Breast epithelium (tissue), 4 donors: ENCODE results near the gene TTC28. TPM values are rescaled to one million over a fixed set of nuclear protein-coding genes. Genes with fewer than 3 reads are reported as not detected.

Source experiments
- DNase-seq, 2 donors: peaks; one replicate each; pipeline ENCODE4 v3.0.0-alpha.2; 2019; ENCODE audit warnings: low spot score in 2 of 2
- H3K27ac ChIP-seq, 2 donors: fragments of 200-600 bp; sonication (generic) in 1 of 2; one replicate each; pipeline ENCODE4 v1.5.1; 2016 to 2019; ENCODE audit warnings: mild to moderate bottlenecking in 1 of 2
- H3K27me3 ChIP-seq, 2 donors: fragments of 200-600 bp; sonication (generic) in 1 of 2; one replicate each; pipeline versions ENCODE4 v1.5.1 to v1.6.0; 2017 to 2019; ENCODE audit warnings: control low read depth in 1 of 2, mild to moderate bottlenecking in 1 of 2
- H3K36me3 ChIP-seq: fragments of 200-600 bp; one replicate; pipeline ENCODE4 v1.5.1; 2019
- H3K4me1 ChIP-seq, 2 donors: fragments of 200-600 bp; sonication (generic); one replicate each; pipeline ENCODE4 v1.5.1; 2016 to 2019; ENCODE audit warnings: control low read depth in 1 of 2
- H3K4me3 ChIP-seq, 3 donors: fragments of 200-600 bp; sonication (generic); 1 replicate in 2 of 3; 2 replicates in 1 of 3; pipeline ENCODE4 v1.5.1; 2016 to 2019; ENCODE audit warnings: mild to moderate bottlenecking in 3 of 3, moderate library complexity in 2 of 3
- H3K9me3 ChIP-seq, 2 donors: fragments of 200-600 bp; sonication (generic) in 1 of 2; one replicate each; pipeline ENCODE4 v1.5.1; 2016 to 2019; ENCODE audit warnings: control low read depth in 1 of 2
- POLR2A ChIP-seq: fragments of 450-650 bp; IDR thresholded peaks from one replicate; pipeline ENCODE4 v1.6.1; 2016; ENCODE audit warnings: antibody characterized with exemption, mild to moderate bottlenecking, moderate library complexity
- POLR2AphosphoS5 ChIP-seq, 3 donors: sonication (generic); formaldehyde crosslinking; IDR thresholded peaks; one replicate each; pipeline ENCODE4 v1.6.1; 2017; ENCODE audit warnings: antibody characterized with exemption in 3 of 3
- intact Hi-C: fragments of 100-400 bp; cut with DNase I; formaldehyde crosslinking; loops from one replicate; pipeline ENCODE4 v1.15.1; 2023; ENCODE audit warnings: low total_unique reads
- total RNA-seq, 3 donors: library from RNA; depleted of rRNA; stranded (reverse); fragments of >200 nt; gene quantifications; one replicate each; pipeline ENCODE4 v1.1.0, GENCODE V29; 2016
- TF ChIP-seq, protein P1 (sequence below), 3 donors: fragments of 450-650 bp; IDR thresholded peaks; one replicate each; pipeline ENCODE4 v1.5.1; 2016 to 2017; ENCODE audit warnings: antibody characterized with exemption in 3 of 3, mild to moderate bottlenecking in 3 of 3, moderate library complexity in 3 of 3

Gene TTC28
- total RNA-seq, 3 donors from 2014 or later: 33.5 to 43.3 (median 40.2) TPM

DNA sequence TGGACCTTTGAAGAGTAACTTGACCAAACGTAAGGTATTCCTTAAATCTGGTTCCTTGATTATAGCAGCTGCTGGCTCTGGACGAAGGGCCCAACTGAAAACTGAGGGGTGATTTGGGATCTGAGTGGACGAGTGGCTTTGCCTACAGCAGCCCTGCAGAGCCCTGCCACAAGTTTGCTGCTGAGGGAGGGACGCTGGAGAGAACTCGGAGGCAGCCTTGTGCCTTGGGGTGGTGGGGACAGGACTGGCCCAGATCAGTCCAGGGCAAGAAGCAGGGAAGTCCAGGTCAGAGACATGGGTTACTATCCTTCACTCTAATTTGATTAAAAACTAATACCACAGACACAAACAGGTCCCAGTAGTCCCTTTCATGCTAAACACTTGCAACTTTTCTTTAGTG lies 671.0 kb downstream of the TTC28 start:
- TF ChIP-seq POLR2AphosphoS5 (IDR thresholded peaks at IDR 0.05) (no peak), POLR2A (no peak)
- TF ChIP-seq, protein P1, sequence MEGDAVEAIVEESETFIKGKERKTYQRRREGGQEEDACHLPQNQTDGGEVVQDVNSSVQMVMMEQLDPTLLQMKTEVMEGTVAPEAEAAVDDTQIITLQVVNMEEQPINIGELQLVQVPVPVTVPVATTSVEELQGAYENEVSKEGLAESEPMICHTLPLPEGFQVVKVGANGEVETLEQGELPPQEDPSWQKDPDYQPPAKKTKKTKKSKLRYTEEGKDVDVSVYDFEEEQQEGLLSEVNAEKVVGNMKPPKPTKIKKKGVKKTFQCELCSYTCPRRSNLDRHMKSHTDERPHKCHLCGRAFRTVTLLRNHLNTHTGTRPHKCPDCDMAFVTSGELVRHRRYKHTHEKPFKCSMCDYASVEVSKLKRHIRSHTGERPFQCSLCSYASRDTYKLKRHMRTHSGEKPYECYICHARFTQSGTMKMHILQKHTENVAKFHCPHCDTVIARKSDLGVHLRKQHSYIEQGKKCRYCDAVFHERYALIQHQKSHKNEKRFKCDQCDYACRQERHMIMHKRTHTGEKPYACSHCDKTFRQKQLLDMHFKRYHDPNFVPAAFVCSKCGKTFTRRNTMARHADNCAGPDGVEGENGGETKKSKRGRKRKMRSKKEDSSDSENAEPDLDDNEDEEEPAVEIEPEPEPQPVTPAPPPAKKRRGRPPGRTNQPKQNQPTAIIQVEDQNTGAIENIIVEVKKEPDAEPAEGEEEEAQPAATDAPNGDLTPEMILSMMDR (IDR thresholded peaks at IDR 0.05): no peak
- H3K4me1 ChIP-seq: peaks cover 0 to 3% of the 10 kb centered on the region in 2 donors
- no peak overlapping the region for H3K4me3 ChIP-seq
- no peak overlapping the region for H3K27ac ChIP-seq
- H3K9me3 ChIP-seq: no peaks in the 10 kb centered on the region
- intact Hi-C loops: loop anchor here (10.0 kb wide), 1 partner anchor 124 kb away; no protein-coding TSS in a partner anchor
- H3K36me3 ChIP-seq: no peaks in the 10 kb centered on the region
- H3K27me3 ChIP-seq: no peaks in the 10 kb centered on the region
- DNase-seq: no peak

DNA sequence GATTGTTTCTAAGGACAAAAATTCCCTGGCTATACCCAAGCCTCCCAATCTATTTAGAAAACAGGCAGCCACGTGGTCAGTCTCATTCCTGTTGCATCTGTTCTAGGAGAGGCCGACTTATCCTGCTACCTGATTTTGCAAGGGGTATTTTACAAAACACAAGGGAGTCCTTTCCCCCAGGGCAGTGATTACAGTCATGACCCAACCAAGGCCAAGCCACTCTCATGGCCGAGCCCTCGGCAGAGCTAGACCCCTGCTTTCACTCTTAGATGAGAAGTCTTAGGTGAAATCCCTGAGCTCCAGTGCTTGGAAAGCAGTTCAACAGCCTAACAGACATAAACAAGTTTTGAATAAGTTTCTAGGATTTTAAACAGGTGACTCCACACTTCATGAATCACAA lies 671.6 kb downstream of the TTC28 start:
- Histone ChIP-seq H3K9me3 (no peaks in the 10 kb centered on the region), H3K36me3 (no peaks in the 10 kb centered on the region), H3K4me1 (peaks cover 0 to 3% of the 10 kb centered on the region in 2 donors), H3K4me3 (no peak overlapping the region), H3K27ac (no peak overlapping the region), H3K27me3 (no peaks in the 10 kb centered on the region)
- TF ChIP-seq, protein P1 (IDR thresholded peaks at IDR 0.05): no peak
- TF ChIP-seq POLR2A (no peak), POLR2AphosphoS5 (IDR thresholded peaks at IDR 0.05) (no peak)
- no peak for DNase-seq
- intact Hi-C loops: loop anchor here (10.0 kb wide), 1 partner anchor 123 kb away; no protein-coding TSS in a partner anchor

DNA sequence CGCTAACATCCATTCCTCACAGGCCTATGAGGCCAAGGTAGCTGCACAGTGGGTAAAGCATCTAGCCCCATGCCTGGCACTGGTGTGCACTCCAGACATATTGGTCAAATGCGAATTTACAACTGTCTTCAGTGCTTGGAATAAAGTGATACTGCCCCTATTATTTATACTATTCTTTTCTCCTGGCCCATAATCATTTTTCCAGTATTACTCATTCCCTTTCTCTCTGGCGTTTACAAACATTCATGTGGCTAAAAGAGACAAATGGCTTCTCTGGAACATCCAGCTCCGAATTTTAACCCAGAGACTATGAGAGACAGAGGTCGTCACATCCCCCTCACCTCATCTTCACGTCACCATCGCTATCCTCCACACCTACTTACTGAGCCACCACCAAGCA lies 673.4 kb downstream of the TTC28 start:
- Histone ChIP-seq H3K9me3 (no peaks in the 10 kb centered on the region), H3K4me1 (peaks cover 0 to 3% of the 10 kb centered on the region in 2 donors), H3K27ac (no peak overlapping the region), H3K4me3 (no peak overlapping the region), H3K27me3 (no peaks in the 10 kb centered on the region), H3K36me3 (no peaks in the 10 kb centered on the region)
- intact Hi-C loops: loop anchor here (10.0 kb wide), 1 partner anchor 121 kb away; no protein-coding TSS in a partner anchor
- TF ChIP-seq POLR2A (no peak), POLR2AphosphoS5 (IDR thresholded peaks at IDR 0.05) (no peak)
- TF ChIP-seq, protein P1 (IDR thresholded peaks at IDR 0.05): no peak
- DNase-seq: no peak

DNA sequence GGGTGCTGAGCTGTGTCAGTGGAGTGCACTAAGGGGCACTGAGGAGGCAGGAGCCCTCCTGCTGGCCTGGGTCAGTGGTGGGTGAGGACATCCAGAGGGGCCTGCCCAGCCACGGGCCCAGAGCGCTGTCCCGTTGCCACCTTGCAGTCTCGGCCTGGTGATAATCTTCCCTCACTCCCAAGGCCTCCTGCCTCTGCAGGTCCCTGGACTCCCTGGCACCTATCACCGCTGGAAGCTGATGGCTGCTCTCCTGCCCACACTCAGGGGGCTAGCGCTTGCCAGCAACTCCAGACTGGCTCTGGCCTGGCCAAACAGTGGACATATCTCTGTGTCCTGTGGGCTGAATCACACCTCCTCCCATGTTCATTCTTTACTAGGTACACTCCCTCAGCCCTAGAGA lies 674.1 kb downstream of the TTC28 start:
- TF ChIP-seq, protein P1 (IDR thresholded peaks at IDR 0.05): no peak
- TF ChIP-seq POLR2A (no peak), POLR2AphosphoS5 (IDR thresholded peaks at IDR 0.05) (no peak)
- Histone ChIP-seq H3K36me3 (no peaks in the 10 kb centered on the region), H3K27me3 (no peaks in the 10 kb centered on the region), H3K4me1 (peaks cover 0 to 3% of the 10 kb centered on the region in 2 donors), H3K9me3 (no peaks in the 10 kb centered on the region), H3K4me3 (no peak overlapping the region), H3K27ac (no peak overlapping the region)
- DNase-seq: no peak
- intact Hi-C loops: loop anchor here (10.0 kb wide), 1 partner anchor 121 kb away; no protein-coding TSS in a partner anchor

DNA sequence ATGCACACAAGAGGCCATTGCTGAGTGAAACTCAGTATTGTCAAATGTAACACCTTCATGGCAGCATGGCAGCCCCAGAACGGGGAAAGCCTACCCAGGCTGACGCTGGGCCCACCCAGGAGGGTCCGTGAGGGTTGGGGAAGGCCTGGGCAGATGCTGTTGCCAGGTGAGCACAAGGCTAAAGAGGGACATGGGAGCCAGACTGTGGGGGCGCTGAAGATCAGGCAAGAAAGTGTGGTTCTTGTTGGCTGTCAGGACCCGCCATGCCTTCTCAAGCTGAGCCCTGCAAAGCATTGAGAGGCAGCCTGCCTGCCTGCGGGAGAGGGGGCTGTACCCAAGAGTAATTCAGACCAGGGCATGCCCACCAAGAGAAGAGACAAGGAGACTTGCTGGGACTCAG lies 675.6 kb downstream of the TTC28 start:
- DNase-seq: no peak
- no peak for TF ChIP-seq POLR2A
- TF ChIP-seq POLR2AphosphoS5 (IDR thresholded peaks at IDR 0.05): no peak
- TF ChIP-seq, protein P1 (IDR thresholded peaks at IDR 0.05): no peak
- intact Hi-C loops: loop anchor here (10.0 kb wide), 1 partner anchor 119 kb away; no protein-coding TSS in a partner anchor

More for the DNA sequence above, 675.6 kb downstream of the TTC28 start:
- H3K4me1 ChIP-seq: no peaks in the 10 kb centered on the region
- no peak overlapping the region for H3K4me3 ChIP-seq
- H3K27me3 ChIP-seq: no peaks in the 10 kb centered on the region
- H3K9me3 ChIP-seq: no peaks in the 10 kb centered on the region
- no peak overlapping the region for H3K27ac ChIP-seq
- no peaks in the 10 kb centered on the region for H3K36me3 ChIP-seq
